Measurements from ENCODE around the gene ZNF76.

Gene ZNF76

DNA sequence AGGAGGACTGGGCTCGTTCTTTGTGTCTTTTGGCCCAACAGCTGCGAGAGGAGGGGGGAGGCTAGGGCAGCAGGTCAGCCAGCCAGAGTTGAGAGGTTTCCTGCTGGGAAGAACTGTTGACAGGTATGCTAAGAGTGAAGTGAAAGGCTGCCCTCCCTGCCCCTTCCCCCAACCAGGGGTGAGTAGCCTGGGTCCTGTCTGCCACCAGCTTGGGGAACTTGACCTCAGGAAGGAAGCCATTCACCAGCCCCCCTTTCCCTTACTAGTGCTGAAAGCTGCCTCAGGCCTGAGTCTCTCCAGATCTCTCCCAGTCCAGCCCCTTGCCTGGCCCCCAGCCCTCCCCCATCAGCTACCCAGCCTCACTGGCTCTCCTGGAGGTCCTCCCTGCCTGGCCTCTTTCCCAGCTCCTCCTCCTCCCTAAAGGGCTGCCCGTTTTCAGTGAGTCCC, 20.7 kb upstream of the ZNF76 start:
- DNase-seq = no peak

GRCh38 chr6:35239581-35239980, 20.0 kb upstream of the ZNF76 start:
- DNase-seq = no peak

- peak; percentile 10 for DNase-seq
These were observed 18.4 kb upstream of the ZNF76 start for GRCh38 chr6:35240838-35241801.

DNA sequence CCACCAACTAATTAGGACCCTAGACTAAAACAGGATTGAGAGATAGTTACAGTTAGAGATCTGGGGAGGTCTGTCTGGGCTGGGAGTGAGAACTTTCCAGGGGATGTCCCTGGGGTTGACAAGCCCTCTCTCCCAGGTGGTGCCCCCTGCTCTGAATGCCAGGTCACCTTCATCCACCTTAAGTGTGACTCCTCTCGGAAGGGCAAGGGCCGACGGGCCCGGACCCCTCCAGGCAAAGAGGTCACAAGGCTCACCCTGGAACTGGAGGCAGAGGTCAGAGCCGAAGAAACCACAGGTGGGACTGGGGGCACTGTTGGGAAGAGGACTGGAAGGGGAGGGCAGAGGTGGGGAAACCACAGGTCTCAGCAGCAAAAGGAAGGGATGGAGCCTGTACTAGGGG, 17.0 kb upstream of the ZNF76 start:
- DNase-seq = no peak

DNA sequence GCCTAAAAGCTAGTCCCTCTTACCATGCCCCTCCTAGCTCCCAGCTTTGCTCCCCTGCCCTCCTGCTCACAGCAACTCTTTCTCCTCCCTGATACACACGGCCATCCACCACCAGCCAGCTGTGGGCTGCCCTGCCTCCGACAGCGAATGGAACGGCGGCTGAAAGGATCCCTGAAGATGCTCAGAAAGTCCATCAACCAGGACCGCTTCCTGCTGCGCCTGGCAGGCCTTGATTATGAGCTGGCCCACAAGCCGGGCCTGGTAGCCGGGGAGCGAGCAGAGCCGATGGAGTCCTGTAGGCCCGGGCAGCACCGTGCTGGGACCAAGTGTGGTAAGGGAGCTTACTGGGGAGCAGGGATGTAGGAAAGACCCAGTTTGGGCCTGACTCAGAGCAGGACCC, 16.6 kb upstream of the ZNF76 start:
- DNase-seq = no peak

- no peak for DNase-seq
These were observed 16.1 kb upstream of the ZNF76 start for GRCh38 chr6:35243386-35243958.

- DNase-seq = no peak
These were observed 15.0 kb upstream of the ZNF76 start for GRCh38 chr6:35244551-35244950.

DNA sequence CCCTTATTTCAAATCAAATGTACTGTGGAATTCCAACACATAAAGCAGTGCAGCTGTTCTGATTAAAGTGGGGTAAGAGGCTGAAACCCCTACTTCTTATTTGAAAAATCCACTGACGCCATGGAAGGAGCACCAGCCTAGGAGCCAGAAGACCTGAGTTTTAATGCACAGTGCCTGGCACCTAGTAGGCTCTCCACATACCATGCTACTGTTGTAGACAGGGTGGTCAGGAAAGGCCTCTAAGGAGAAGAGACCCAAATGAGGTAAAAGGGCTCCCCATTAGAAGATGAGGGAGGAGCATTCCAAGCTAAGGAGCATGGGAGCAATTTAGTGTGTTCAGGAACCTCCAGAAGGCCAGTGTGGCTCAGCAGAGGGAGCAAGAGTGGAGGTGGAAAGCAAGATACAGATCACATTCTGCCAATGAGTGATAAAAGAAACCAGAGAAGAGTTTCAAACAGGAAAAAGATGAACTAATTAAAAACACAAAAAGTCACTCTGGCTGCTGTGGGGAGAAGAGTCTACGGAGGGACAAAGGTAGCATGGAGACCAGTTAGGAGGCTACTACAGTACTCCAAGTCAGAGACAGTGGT, 11.8 kb upstream of the ZNF76 start:
- no peak for DNase-seq

DNA sequence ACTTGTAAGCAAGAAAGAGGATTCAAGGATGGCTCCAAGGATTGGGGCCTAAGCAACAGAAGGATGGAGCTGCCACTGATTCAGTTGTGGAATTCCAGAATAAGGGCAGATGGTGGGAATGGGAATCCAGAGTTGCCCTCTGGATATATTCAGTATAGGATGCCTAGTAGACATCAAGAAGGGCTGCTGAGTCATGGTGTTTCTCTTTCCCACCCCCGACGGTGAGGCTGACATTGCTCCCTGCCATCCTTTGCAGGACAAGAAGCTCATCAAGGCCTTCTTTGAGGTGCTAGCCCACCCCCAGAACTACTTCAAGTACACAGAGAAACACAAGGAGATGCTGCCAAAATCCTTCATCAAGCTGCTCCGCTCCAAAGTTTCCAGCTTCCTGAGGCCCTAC, 11.2 kb upstream of the ZNF76 start:
- no peak for DNase-seq

DNA sequence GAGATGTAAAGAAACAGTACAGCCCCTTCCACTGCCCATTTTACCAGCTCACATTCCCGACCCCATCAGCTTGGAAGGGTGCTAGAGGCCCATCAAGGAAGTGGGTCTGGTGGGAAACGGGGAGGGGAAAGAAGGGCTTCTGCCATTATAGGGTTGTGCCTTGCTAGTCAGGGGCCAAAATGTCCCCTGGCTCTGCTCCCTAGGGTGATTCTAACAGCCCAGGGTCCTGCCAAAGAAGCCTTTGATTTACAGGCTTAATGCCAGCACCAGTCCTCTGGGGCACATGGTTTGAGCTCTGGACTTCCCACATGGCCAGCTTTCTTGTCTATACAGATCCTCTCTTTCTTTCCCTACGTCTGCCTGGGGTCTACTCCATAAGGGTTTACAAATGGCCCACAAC, 10.6 kb upstream of the ZNF76 start:
- DNase-seq = no peak

DNA sequence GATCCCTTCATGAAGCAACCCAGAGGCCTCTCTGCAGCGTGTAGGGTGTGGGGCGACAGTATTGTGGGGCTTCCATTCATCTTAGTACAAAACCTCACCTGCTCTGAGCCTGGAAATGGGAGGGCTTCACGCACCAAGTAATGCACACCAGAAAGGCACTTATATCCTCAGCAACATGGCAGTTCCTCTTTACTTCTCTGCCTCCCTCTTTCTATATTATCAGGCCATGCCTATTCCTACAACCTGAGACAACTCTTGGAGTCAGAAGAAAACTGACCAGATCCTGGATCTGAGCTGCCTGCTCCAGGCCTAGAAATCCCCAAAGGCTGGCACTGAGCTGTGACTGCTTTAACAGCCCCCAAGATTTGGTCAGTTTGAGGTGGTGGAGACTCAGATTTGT, 7.6 kb upstream of the ZNF76 start:
- DNase-seq = no peak

DNA sequence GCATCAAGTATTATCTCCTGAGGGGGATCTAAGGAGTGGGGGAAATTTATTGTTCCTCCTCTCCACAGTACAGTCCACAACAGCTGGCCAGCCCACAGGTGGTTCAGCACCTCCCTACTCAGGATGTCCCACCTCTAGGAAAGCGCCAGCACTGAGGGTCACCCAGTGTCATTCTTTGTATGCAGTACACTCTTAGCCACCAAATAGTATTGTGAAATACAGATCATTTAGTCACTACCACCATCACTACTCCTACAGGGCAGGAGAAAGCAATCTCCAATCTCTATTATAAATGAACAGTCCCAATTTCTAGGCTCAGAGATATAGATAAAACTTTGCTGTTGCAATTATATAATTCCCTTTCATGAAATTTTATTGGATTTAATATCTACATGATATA, 6.3 kb upstream of the ZNF76 start:
- no peak for DNase-seq

DNA sequence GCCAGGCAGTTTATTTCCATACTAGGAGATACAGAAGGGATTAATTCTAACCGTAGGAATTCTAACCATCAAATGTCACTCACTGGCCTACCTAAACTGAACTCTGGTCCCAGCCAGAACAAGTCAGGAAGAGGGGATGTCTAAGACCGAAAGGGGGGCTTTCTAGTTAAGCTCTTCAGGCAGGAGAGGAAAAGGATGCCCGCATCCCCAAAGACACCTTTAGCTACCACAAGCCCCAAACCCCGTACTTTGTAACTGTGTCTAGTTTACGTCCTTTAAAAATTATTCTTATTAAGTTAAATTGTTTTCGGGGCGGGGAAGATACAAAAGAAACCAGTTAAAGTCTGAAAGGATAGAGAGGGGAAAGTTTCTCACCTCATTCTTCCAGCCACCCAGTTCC, 1.2 kb upstream of the ZNF76 start:
- DNase-seq = no peak

GRCh38 chr6:35258858-35259193, 709 bp upstream of the ZNF76 start:
- peak; percentile 30 for DNase-seq

GRCh38 chr6:35259948-35260590, 534 bp downstream of the ZNF76 start:
- DNase-seq = no peak

- no peak for DNase-seq
These were observed 1.3 kb downstream of the ZNF76 start for GRCh38 chr6:35260591-35261570.

DNA sequence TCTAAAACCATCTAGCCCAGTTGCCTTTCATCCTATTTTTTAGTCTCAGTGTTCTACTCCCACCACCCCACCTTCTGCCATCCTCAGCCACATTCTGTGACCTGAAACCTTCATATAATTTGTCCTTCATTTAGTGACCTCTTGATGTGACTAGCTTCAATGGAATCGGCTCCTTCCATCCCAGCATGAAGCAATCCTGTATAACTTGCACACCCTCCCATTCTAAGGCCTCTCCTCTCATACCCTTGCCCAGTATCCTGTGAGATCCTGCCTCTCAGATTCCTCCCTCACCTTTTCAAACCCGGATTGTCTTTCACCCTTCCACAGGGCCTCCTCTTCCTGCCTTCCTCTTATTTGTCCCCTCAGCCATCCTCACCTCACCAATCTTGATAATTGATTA, 3.1 kb downstream of the ZNF76 start:
- no peak for DNase-seq

GRCh38 chr6:35264550-35265274, 5.2 kb downstream of the ZNF76 start:
- DNase-seq = no peak

DNA sequence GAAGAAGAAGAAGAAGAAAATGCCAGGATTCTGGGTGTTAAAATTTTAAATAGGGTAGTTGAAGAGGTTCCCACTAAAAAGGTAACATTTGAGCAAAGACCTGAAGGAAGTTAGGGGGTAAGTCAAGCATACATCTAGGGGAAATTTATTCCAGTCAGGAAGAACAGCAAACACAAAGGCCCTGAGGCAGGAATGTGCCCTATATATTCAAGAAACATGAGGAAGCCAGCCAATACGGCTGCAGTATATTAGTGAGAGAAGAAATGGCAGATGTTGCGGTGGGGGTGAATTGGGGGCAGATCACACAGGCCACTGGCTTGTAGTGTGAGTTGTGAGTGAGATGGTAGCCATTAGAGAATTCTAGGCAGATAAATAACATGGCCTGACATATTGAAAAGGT, 6.0 kb downstream of the ZNF76 start:
- DNase-seq = no peak

GRCh38 chr6:35267446-35267845, 7.9 kb downstream of the ZNF76 start:
- no peak for DNase-seq

- no peak for DNase-seq
These were observed 8.4 kb downstream of the ZNF76 start for GRCh38 chr6:35267897-35268296.

GRCh38 chr6:35272005-35272404, 12.5 kb downstream of the ZNF76 start:
- DNase-seq = no peak

Data from NCI-H1694 treated with DMSO at 0.1 percent for 48 hours (cell line).